Measurements from ENCODE around the gene ADGRV1. TPM values are rescaled to one million over a fixed set of nuclear protein-coding genes. Genes with fewer than 3 reads are reported as not detected.

Gene ADGRV1
- total RNA-seq, 1 experiment from 2014 or later, result 64.8 TPM

DNA sequence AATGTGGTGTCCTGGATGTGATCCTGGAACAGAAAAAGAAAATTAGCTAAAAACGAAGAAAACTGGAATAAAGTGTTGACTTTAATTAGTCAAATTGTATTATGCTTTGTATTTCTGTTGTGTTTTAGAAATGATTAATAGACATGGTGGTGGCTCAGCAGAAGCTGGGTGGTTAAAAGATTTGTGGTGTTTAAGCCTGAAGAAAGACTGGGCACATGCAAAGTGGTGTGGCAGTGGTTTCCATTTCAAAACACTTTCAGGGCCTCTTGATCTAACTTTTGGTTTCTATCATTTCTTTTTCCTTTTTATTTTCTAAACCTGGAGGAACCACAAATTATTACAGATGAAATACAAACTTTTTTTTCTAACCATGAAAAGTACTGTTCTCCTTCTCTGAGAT is 44.1 kb downstream of the ADGRV1 start:
- H3K4me1 ChIP-seq (ENCODE audit: insufficient read depth, low read length), result peaks cover 2% of the 10 kb centered on the region; the same call in 1 of the 2 replicates
- Mint-ChIP-seq H3K27ac (no peak overlapping the region), H3K27me3 (ENCODE audit: low read depth) (no peaks in the 10 kb centered on the region), H3K9me3 (no peaks in the 10 kb centered on the region; a peak in 1 of 5 replicates), H3K4me1 (peaks cover 5 to 8% of the 10 kb centered on the region in 2 experiments; a peak in 3 of 4 replicates), H3K36me3 (ENCODE audit: insufficient read depth in 1 of 3, low read depth in 3 of 3) (peaks cover 0 to 13% (median 12%) of the 10 kb centered on the region in 3 experiments; a peak in 4 of 7 replicates), H3K4me3 (no peak overlapping the region)
- TF ChIP-seq, protein P1, sequence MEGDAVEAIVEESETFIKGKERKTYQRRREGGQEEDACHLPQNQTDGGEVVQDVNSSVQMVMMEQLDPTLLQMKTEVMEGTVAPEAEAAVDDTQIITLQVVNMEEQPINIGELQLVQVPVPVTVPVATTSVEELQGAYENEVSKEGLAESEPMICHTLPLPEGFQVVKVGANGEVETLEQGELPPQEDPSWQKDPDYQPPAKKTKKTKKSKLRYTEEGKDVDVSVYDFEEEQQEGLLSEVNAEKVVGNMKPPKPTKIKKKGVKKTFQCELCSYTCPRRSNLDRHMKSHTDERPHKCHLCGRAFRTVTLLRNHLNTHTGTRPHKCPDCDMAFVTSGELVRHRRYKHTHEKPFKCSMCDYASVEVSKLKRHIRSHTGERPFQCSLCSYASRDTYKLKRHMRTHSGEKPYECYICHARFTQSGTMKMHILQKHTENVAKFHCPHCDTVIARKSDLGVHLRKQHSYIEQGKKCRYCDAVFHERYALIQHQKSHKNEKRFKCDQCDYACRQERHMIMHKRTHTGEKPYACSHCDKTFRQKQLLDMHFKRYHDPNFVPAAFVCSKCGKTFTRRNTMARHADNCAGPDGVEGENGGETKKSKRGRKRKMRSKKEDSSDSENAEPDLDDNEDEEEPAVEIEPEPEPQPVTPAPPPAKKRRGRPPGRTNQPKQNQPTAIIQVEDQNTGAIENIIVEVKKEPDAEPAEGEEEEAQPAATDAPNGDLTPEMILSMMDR (conservative IDR thresholded peaks at IDR 0.05), result no peak
- H3K27me3 ChIP-seq (ENCODE audit: insufficient read depth, low read length), result no peaks in the 10 kb centered on the region
- no peak overlapping the region for H4K8ac ChIP-seq (replicated peaks; ENCODE audit: insufficient read length, low read depth, low read length)
- no peak overlapping the region for H3K23ac ChIP-seq (ENCODE audit: insufficient read length, low read depth, low read length)
- H4K91ac ChIP-seq (ENCODE audit: insufficient read length, low read depth, low read length), result no peak overlapping the region
- H3T11ph ChIP-seq (ENCODE audit: low read length), result no peak overlapping the region
- H2BK5ac ChIP-seq (ENCODE audit: insufficient read length, low read length), result no peak overlapping the region
- no peak overlapping the region for H3K18ac ChIP-seq (ENCODE audit: insufficient read length, low read depth, low read length)
- H3K23me2 ChIP-seq (ENCODE audit: insufficient read length, low read depth, low read length, poor library complexity, severe bottlenecking), result no peaks in the 10 kb centered on the region
- H3K27ac ChIP-seq (ENCODE audit: insufficient read length, low read depth, low read length), result no peak overlapping the region
- no peak overlapping the region for H2BK120ac ChIP-seq (ENCODE audit: low read depth, low read length, poor library complexity, severe bottlenecking)
- no peak overlapping the region for H3K14ac ChIP-seq (ENCODE audit: insufficient read depth, low read length)
- H2AK5ac ChIP-seq (ENCODE audit: insufficient read length, low read length), result no peak overlapping the region
- H4K5ac ChIP-seq (ENCODE audit: insufficient read length, low read depth, low read length), result no peak overlapping the region
- H4K20me1 ChIP-seq (ENCODE audit: control insufficient read depth, insufficient read depth, insufficient read length), result no peaks in the 10 kb centered on the region
- no peak overlapping the region for H2BK20ac ChIP-seq (ENCODE audit: low read depth, low read length, poor library complexity, severe bottlenecking)
- H3K9ac ChIP-seq (ENCODE audit: extremely low read depth, insufficient read length, low read length), result no peak overlapping the region
- H2AFZ ChIP-seq (ENCODE audit: low read length), result no peak overlapping the region
- H3K4ac ChIP-seq (ENCODE audit: low read depth, low read length), result no peak overlapping the region
- no peak overlapping the region for H3K56ac ChIP-seq (ENCODE audit: insufficient read length, low read depth, low read length)
- WGBS (ENCODE audit: extremely low coverage, insufficient read length, low lambda C conversion rate), result no CpG with 5 or more reads among the region's 1 CpG
- no peak overlapping the region for H2BK12ac ChIP-seq (ENCODE audit: insufficient read length, low read depth, low read length)
- no peaks in the 10 kb centered on the region for H3K79me1 ChIP-seq (ENCODE audit: insufficient read depth, low read depth, low read length, poor library complexity, severe bottlenecking)
- peaks cover 4% of the 10 kb centered on the region; the same call in 1 of the 2 replicates for H3K79me2 ChIP-seq (ENCODE audit: insufficient read depth, low read length)
- no peaks in the 10 kb centered on the region for H3K9me3 ChIP-seq (ENCODE audit: control insufficient read depth, low read depth, low read length)
- DNase-seq, result no peak
- H2BK15ac ChIP-seq (ENCODE audit: low read depth, low read length), result no peak overlapping the region
- H3K4me2 ChIP-seq (ENCODE audit: insufficient read depth, insufficient read length, low read length), result no peak overlapping the region

All from H9 (cell line).